M059J (cell line): ENCODE measurements around the gene BEND7. TPM values are rescaled to one million over a fixed set of nuclear protein-coding genes. Genes with fewer than 3 reads are reported as not detected.

Experiments
- DNase-seq: peaks from one replicate; pipeline ENCODE4 v3.0.0-alpha.2; 2012; ENCODE audit warnings: low read depth
- total RNA-seq: library from RNA; depleted of rRNA; stranded (reverse); fragments of >200 nt; shearing (Covaris generic); gene quantifications from 2 replicates; pipeline ENCODE4 v1.2.3, GENCODE V29; 2014

BEND7 gene
- total RNA-seq, 1 experiment from 2014 or later, result 1.5 TPM

- no peak for DNase-seq
These were observed 108.1 kb downstream of the BEND7 start for GRCh38 chr10:13420532-13421307.

DNA sequence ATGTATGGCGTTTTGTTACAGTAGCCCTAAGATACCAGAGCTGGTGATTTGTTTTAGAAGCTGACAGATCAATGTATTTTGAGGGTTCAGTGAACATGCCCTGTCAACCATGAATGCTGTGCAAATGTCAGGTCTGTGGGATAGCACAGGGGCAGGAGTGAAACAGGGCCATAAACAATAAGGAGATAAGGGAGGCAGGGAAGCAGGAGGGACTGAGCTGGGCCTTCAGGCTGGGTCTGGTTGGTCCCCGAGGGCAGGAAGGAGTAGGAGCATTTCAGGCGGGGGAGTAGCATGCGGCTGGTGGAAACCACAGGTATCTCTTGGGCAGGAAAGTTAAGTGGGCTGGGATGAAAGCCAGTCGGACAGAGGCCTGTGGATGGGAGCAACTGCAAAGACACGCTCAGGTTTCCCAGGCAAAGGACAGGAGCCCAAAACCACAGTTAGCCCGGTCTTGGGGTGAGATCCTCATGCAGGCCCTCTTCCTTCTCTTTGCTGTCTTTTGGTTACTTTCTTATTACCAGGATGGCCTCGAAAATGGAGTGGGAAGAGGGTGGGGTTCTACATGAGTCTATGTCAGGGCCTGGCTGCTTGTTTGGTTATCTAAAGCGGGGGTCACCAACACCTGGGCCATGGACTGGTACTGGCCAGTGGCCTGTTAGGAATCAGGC lies 111.2 kb downstream of the BEND7 start:
- DNase-seq, result peak; percentile 68

GRCh38 chr10:13416760-13417159 lies 112.1 kb downstream of the BEND7 start:
- DNase-seq, result no peak

DNA sequence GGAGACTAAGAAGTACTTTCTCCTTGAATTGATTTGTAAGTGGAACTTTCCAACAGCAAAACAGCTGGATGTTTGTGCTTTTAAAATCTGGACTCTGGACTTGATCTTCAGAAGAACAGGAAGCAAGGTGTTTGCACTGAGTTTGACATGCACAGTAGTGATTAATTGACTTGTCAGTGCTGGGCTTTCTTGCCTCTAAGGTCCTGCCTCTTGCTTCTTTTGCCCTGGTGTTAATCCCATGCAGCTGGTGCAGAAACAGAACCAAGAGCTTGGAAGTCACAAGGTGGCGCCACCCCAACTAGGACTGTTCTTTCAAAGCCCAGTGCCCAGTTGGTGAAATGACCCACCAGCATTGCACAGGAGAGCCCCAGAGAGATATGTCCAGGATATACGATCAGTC lies 114.0 kb downstream of the BEND7 start:
- peak; percentile 20 for DNase-seq

DNA sequence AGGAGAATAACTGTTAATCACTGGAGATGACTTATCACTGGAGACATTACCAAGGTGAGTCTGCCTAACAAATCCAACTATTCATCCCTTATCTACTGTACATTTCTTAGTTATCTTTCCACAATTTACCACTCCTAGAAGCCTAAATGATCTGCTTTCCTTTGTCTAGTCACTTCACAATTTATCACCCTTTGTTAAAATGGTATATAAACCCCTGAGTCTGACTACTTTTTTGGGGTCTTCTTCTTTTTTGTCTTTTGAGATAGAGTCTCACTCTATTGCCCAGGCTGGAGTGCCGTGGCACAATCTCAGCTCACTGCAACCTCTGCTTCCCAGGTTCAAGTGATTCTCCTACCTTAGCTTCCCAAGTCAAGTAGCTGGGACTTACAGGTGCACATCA lies 114.7 kb downstream of the BEND7 start:
- no peak for DNase-seq

- DNase-seq, result no peak
These were observed 115.9 kb downstream of the BEND7 start for GRCh38 chr10:13412894-13413293.

- DNase-seq, result no peak
These were observed 124.0 kb downstream of the BEND7 start for GRCh38 chr10:13404791-13405190.

- no peak for DNase-seq
These were observed 124.5 kb downstream of the BEND7 start for GRCh38 chr10:13404305-13404759.

DNA sequence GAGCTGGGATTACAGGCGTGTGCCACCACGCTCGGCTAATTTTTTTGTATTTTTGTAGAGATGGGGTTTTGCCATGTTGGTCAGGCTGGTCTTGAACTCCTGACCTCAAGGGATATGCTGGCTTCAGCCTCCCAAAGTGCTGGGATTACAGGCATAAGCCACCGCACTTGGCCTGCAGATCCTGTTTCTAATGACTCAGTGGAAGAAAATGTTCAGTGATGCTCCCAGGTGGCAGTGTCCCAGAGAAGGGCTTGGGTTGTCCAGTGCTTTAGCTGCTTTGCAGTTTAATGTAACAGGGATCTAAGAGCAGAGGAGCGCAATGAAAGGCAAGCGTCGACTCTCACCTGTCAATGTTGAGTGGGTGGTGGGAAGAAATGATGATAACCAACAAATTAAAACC lies 125.4 kb downstream of the BEND7 start:
- DNase-seq, result peak; percentile 30

DNA sequence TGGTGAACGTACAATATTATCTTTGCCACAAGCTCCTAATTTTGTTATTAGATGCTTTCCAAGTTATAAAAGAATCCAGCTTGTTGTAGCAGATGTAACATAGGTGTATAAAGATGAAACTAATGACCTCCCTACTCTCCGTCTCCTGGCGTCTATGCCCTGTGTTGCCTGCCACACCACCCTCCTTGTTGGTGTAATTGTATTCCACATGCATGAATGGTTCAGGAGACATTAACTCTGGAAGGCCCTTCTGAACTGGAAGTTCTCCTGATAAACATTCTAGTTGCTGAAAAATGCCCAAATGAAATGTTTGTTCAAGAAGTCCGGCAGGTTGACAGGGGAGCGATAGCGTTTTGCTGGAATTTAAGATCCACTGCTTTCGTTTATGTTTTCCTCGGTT lies 126.8 kb downstream of the BEND7 start:
- no peak for DNase-seq

- no peak for DNase-seq
These were observed 127.7 kb downstream of the BEND7 start for GRCh38 chr10:13401142-13401541.

DNA sequence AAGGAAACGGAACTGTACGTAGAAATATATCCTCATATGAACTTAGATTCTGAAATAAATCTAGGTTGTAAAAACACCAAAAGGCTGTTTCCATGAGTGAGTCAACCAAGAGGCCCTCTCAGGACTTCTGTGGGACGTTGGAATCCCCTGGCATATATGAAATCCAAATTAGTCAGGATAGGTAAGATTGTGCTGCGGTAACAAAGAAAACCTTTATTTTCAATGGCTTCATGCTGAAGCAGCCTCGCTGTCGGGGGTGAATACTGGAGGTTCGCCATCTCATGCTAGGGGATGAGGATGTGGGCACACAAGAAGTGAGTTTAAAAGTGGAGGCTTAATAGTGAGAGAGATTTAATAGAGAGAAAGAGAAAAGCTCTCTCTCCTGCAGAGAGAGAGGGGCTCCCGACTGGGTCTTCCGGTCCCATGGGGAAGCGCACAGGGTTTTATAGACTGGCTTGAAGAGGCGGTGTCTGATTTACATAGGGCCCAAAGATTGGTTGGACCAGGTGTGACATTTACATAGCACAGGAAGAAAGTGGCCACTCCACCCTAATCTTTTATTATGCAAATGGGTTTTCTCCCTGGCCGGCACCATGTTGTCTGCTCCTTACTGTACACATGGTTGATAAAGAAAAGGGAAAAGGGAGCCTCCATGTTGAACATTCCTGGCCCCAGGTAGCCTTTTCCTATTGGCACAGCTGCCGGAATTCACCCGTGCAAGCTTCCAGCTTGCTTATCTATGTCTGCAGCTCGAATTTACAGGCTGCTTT lies 128.4 kb downstream of the BEND7 start:
- DNase-seq, result no peak

DNA sequence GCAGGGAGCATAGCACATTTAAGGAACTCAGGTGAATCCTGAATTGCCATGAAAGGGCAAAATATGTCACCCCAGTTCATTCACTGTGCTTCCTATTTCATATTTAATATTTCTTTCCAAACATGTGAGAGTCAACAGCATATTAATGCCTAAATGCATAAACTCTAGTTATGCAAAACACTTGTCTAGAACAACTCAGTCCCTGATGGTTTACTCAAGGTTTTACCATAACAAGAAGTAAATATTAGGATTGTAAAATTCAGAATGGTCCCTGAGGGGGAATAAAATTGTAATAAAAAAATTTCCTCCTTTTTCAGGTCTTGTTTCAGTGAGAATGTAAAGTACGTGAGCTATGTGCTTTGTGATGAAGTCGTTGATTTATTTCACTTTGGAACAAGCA lies 129.1 kb downstream of the BEND7 start:
- no peak for DNase-seq

GRCh38 chr10:13399236-13399635 lies 129.6 kb downstream of the BEND7 start:
- no peak for DNase-seq

DNA sequence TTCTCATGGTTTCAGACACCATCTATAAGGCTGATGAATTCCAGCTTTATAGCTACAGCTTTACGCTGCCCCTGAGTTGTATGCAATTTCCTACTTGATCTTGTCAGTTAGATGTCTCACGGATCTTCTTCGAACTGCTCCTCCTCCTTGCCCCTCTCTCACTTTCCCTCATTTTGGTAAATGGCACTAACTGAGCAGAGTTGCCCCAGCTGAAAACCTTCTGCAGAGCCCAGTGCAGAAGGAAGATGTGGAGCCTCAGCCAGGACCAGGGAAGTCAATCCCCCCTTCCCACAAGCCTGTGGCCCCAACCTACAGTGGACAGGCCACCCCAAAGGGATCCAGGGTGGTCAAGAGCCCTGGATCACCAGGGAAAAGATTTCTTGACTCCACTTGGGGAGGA lies 131.8 kb downstream of the BEND7 start:
- no peak for DNase-seq

DNA sequence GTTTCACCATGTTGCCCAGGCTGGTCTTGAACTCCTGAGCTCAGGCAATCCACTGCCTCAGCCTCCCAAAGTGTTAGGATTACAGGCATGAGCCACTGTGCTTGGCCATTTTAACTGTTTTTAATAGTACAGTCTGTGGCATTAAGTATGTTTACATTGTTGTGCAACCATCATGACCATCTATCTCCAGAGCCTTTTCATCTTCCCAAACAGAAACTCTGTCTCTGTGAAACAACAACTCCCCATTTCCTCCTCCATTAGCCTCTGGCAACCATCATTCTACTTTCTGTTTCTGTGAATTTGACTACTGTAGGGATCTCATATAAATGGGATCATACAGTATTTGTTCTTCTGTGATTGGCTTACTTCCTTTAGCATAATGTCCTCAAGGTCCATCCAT lies 132.4 kb downstream of the BEND7 start:
- DNase-seq, result no peak

- no peak for DNase-seq
These were observed 133.3 kb downstream of the BEND7 start for GRCh38 chr10:13395540-13395939.

- no peak for DNase-seq
These were observed 135.2 kb downstream of the BEND7 start for GRCh38 chr10:13393640-13394039.

- DNase-seq, result no peak
These were observed 136.1 kb downstream of the BEND7 start for GRCh38 chr10:13392701-13393100.
